ENCODE data around the gene MDH1B. TPM values are rescaled to one million over a fixed set of nuclear protein-coding genes. Genes with fewer than 3 reads are reported as not detected.

MDH1B gene
- total RNA-seq, 1 experiment from 2014 or later: 1.3 TPM

GRCh38 chr2:206756816-206757215 is 8.3 kb downstream of the MDH1B start:
- no peak overlapping the region for H4K91ac ChIP-seq (ENCODE audit: insufficient read length, low read depth, low read length)
- Mint-ChIP-seq H3K27ac (no peak overlapping the region), H3K9me3 (no peaks in the 10 kb centered on the region), H3K4me1 (no peaks in the 10 kb centered on the region), H3K4me3 (no peak overlapping the region), H3K36me3 (ENCODE audit: insufficient read depth in 1 of 3, low read depth in 3 of 3) (no peaks in the 10 kb centered on the region), H3K27me3 (ENCODE audit: low read depth) (peaks cover 20% of the 10 kb centered on the region)
- no peak overlapping the region for H2BK5ac ChIP-seq (ENCODE audit: insufficient read length, low read length)
- H3K18ac ChIP-seq (ENCODE audit: insufficient read length, low read depth, low read length): no peak overlapping the region
- H3K27ac ChIP-seq (ENCODE audit: insufficient read length, low read depth, low read length): no peak overlapping the region
- H3K4me2 ChIP-seq (ENCODE audit: insufficient read depth, insufficient read length, low read length): no peak overlapping the region
- TF ChIP-seq CTCF (conservative IDR thresholded peaks at IDR 0.05): no peak
- H3K9ac ChIP-seq (ENCODE audit: extremely low read depth, insufficient read length, low read length): no peak overlapping the region
- no peaks in the 10 kb centered on the region for H4K20me1 ChIP-seq (ENCODE audit: control insufficient read depth, insufficient read depth, insufficient read length)
- H3K23ac ChIP-seq (ENCODE audit: insufficient read length, low read depth, low read length): no peak overlapping the region
- no peak overlapping the region for H3T11ph ChIP-seq (ENCODE audit: low read length)
- no peak overlapping the region for H2AFZ ChIP-seq (ENCODE audit: low read length)
- no peak for DNase-seq
- H3K79me2 ChIP-seq (ENCODE audit: insufficient read depth, low read length): no peaks in the 10 kb centered on the region
- no peak overlapping the region for H3K56ac ChIP-seq (ENCODE audit: insufficient read length, low read depth, low read length)
- no peaks in the 10 kb centered on the region for H3K27me3 ChIP-seq (ENCODE audit: insufficient read depth, low read length)
- no peak overlapping the region for H2AK5ac ChIP-seq (ENCODE audit: insufficient read length, low read length)
- H3K4ac ChIP-seq (ENCODE audit: low read depth, low read length): no peak overlapping the region
- H2BK12ac ChIP-seq (ENCODE audit: insufficient read length, low read depth, low read length): no peak overlapping the region
- no CpG with 5 or more reads among the region's 1 CpG for WGBS (ENCODE audit: extremely low coverage, insufficient read length, low lambda C conversion rate)
- no peak overlapping the region for H2BK20ac ChIP-seq (ENCODE audit: low read depth, low read length, poor library complexity, severe bottlenecking)
- no peak overlapping the region for H2BK120ac ChIP-seq (ENCODE audit: low read depth, low read length, poor library complexity, severe bottlenecking)
- no peak overlapping the region for H4K5ac ChIP-seq (ENCODE audit: insufficient read length, low read depth, low read length)
- H2BK15ac ChIP-seq (ENCODE audit: low read depth, low read length): no peak overlapping the region
- no peaks in the 10 kb centered on the region for H3K9me3 ChIP-seq (ENCODE audit: control insufficient read depth, low read depth, low read length)
- H4K8ac ChIP-seq (replicated peaks; ENCODE audit: insufficient read length, low read depth, low read length): no peak overlapping the region
- H3K79me1 ChIP-seq (ENCODE audit: insufficient read depth, low read depth, low read length, poor library complexity, severe bottlenecking): no peaks in the 10 kb centered on the region
- no peak overlapping the region for H3K14ac ChIP-seq (ENCODE audit: insufficient read depth, low read length)
- H3K4me1 ChIP-seq (ENCODE audit: insufficient read depth, low read length): no peaks in the 10 kb centered on the region
- H3K23me2 ChIP-seq (ENCODE audit: insufficient read length, low read depth, low read length, poor library complexity, severe bottlenecking): no peaks in the 10 kb centered on the region
